Smooth muscle cell of trachea (primary cell): Measurements from ENCODE around the gene MAP3K2. TPM values are rescaled to one million over a fixed set of nuclear protein-coding genes. Genes with fewer than 3 reads are reported as not detected.

Source experiments
- total RNA-seq: library from RNA; depleted of rRNA; stranded (reverse); fragments of >200 nt; gene quantifications from 2 replicates; pipeline ENCODE4 v1.2.1, GENCODE V29; 2014

Gene MAP3K2
- total RNA-seq = 39.1 and 56.9 TPM in 2 replicates

GRCh38 chr2:127387655-127388422 lies at the start of gene MAP3K2:
MAP3K2 (minus strand) TSS chr2:127387975; CDS start chr2:127343129, 44,846 bp downstream.

GRCh38 chr2:127418300-127419111 lies 30.7 kb upstream of the MAP3K2 start, which contains the start of gene PROC:
PROC (plus strand) TSS chr2:127418427; CDS start chr2:127419943, 1,516 bp downstream.

GRCh38 chr2:127293748-127294562 lies 93.8 kb downstream of the MAP3K2 start, which contains the start of gene ERCC3:
ERCC3 (minus strand) TSS chr2:127294144; CDS start chr2:127294081, 63 bp downstream.

Other genes with a start within 250 kb of the MAP3K2 start
- gene CYP27C1, start 167.7 kb downstream of the MAP3K2 start, total RNA-seq = under 0.01 TPM in 1 of 2 replicates, not detected in the other
- 39.4 and 55.7 TPM in 2 replicates for gene ERCC3, start 93.8 kb downstream of the MAP3K2 start, total RNA-seq
- not detected in 2 replicates for gene PROC, start 30.5 kb upstream of the MAP3K2 start, total RNA-seq
- gene IWS1, start 138.5 kb upstream of the MAP3K2 start, total RNA-seq = 34.2 and 43.0 TPM in 2 replicates
- gene MYO7B, start 147.7 kb upstream of the MAP3K2 start, total RNA-seq = under 0.01 TPM in 1 of 2 replicates, not detected in the other